ENCODE data around the gene DYNLRB2.

Gene DYNLRB2

GRCh38 chr16:80515374-80515773 lies 25.4 kb upstream of the DYNLRB2 start:
- H4K20me1 ChIP-seq (ENCODE audit: insufficient read depth, low read length), result no peaks in the 10 kb centered on the region
- TF ChIP-seq EZH2phosphoT487 (IDR thresholded peaks at IDR 0.05; ENCODE audit: low read depth) (no peak), CTCF (IDR thresholded peaks at IDR 0.05; ENCODE audit: low read depth, low read length) (no peak)
- no peaks in the 10 kb centered on the region for H3K9me3 ChIP-seq (ENCODE audit: insufficient read depth, low read length)
- H3K4me3 ChIP-seq (ENCODE audit: low read length), result no peak overlapping the region
- peaks cover 20% of the 10 kb centered on the region for H3K27me3 ChIP-seq (ENCODE audit: low read depth, low read length)
- H3K27ac ChIP-seq (ENCODE audit: low read length), result no peak overlapping the region
- no peak overlapping the region for H2AFZ ChIP-seq (ENCODE audit: low read depth, low read length)
- no peaks in the 10 kb centered on the region for H3K4me1 ChIP-seq (ENCODE audit: low read length)
- H3K4me2 ChIP-seq (ENCODE audit: low read length), result no peak overlapping the region
- H3K9ac ChIP-seq (ENCODE audit: low read length), result no peak overlapping the region
- no peaks in the 10 kb centered on the region for H3K36me3 ChIP-seq (replicated peaks; ENCODE audit: low read depth, low read length)
- no peaks in the 10 kb centered on the region for H3K79me2 ChIP-seq (ENCODE audit: low read length)

- Histone ChIP-seq H3K4me2 (ENCODE audit: low read length) (no peak overlapping the region), H3K4me1 (ENCODE audit: low read length) (no peaks in the 10 kb centered on the region), H3K4me3 (ENCODE audit: low read length) (no peak overlapping the region), H3K36me3 (replicated peaks; ENCODE audit: low read depth, low read length) (no peaks in the 10 kb centered on the region), H3K9me3 (ENCODE audit: insufficient read depth, low read length) (no peaks in the 10 kb centered on the region), H3K27me3 (ENCODE audit: low read depth, low read length) (peaks cover 25% of the 10 kb centered on the region), H3K27ac (ENCODE audit: low read length) (no peak overlapping the region), H2AFZ (ENCODE audit: low read depth, low read length) (no peak overlapping the region), H3K9ac (ENCODE audit: low read length) (no peak overlapping the region), H3K79me2 (ENCODE audit: low read length) (no peaks in the 10 kb centered on the region), H4K20me1 (ENCODE audit: insufficient read depth, low read length) (no peaks in the 10 kb centered on the region)
- no peak for TF ChIP-seq EZH2phosphoT487 (IDR thresholded peaks at IDR 0.05; ENCODE audit: low read depth)
These were observed 22.9 kb upstream of the DYNLRB2 start for GRCh38 chr16:80517846-80518245.

- no peak overlapping the region for H3K4me3 ChIP-seq (ENCODE audit: low read length)
- H3K36me3 ChIP-seq (replicated peaks; ENCODE audit: low read depth, low read length), result no peaks in the 10 kb centered on the region
- H3K27me3 ChIP-seq (ENCODE audit: low read depth, low read length), result peaks cover 29% of the 10 kb centered on the region
- no peak overlapping the region for H3K4me2 ChIP-seq (ENCODE audit: low read length)
- no peaks in the 10 kb centered on the region for H4K20me1 ChIP-seq (ENCODE audit: insufficient read depth, low read length)
- no peak overlapping the region for H3K9ac ChIP-seq (ENCODE audit: low read length)
- no peak overlapping the region for H3K27ac ChIP-seq (ENCODE audit: low read length)
- no peaks in the 10 kb centered on the region for H3K9me3 ChIP-seq (ENCODE audit: insufficient read depth, low read length)
- no peak overlapping the region for H2AFZ ChIP-seq (ENCODE audit: low read depth, low read length)
- H3K79me2 ChIP-seq (ENCODE audit: low read length), result no peaks in the 10 kb centered on the region
- no peaks in the 10 kb centered on the region for H3K4me1 ChIP-seq (ENCODE audit: low read length)
- TF ChIP-seq EZH2phosphoT487 (IDR thresholded peaks at IDR 0.05; ENCODE audit: low read depth) (no peak), CTCF (IDR thresholded peaks at IDR 0.05; ENCODE audit: low read depth, low read length) (no peak)
These were observed 22.4 kb upstream of the DYNLRB2 start for GRCh38 chr16:80518436-80518835.

GRCh38 chr16:80519189-80519588 lies 21.6 kb upstream of the DYNLRB2 start:
- Histone ChIP-seq H3K4me3 (ENCODE audit: low read length) (no peak overlapping the region), H3K4me2 (ENCODE audit: low read length) (no peak overlapping the region), H3K79me2 (ENCODE audit: low read length) (no peaks in the 10 kb centered on the region), H3K9ac (ENCODE audit: low read length) (no peak overlapping the region), H4K20me1 (ENCODE audit: insufficient read depth, low read length) (no peaks in the 10 kb centered on the region), H3K27ac (ENCODE audit: low read length) (no peak overlapping the region), H3K9me3 (ENCODE audit: insufficient read depth, low read length) (no peaks in the 10 kb centered on the region), H3K36me3 (replicated peaks; ENCODE audit: low read depth, low read length) (no peaks in the 10 kb centered on the region), H3K27me3 (ENCODE audit: low read depth, low read length) (peaks cover 35% of the 10 kb centered on the region), H2AFZ (ENCODE audit: low read depth, low read length) (no peak overlapping the region), H3K4me1 (ENCODE audit: low read length) (no peaks in the 10 kb centered on the region)
- TF ChIP-seq CTCF (IDR thresholded peaks at IDR 0.05; ENCODE audit: low read depth, low read length) (no peak), EZH2phosphoT487 (IDR thresholded peaks at IDR 0.05; ENCODE audit: low read depth) (no peak)

GRCh38 chr16:80525420-80525819 lies 15.4 kb upstream of the DYNLRB2 start:
- peaks cover 27% of the 10 kb centered on the region for H3K27me3 ChIP-seq (ENCODE audit: low read depth, low read length)
- no peak overlapping the region for H2AFZ ChIP-seq (ENCODE audit: low read depth, low read length)
- H4K20me1 ChIP-seq (ENCODE audit: insufficient read depth, low read length), result no peaks in the 10 kb centered on the region
- H3K4me1 ChIP-seq (ENCODE audit: low read length), result peaks cover 4% of the 10 kb centered on the region
- H3K79me2 ChIP-seq (ENCODE audit: low read length), result no peaks in the 10 kb centered on the region
- H3K4me2 ChIP-seq (ENCODE audit: low read length), result no peak overlapping the region
- no peaks in the 10 kb centered on the region for H3K36me3 ChIP-seq (replicated peaks; ENCODE audit: low read depth, low read length)
- no peaks in the 10 kb centered on the region for H3K9me3 ChIP-seq (ENCODE audit: insufficient read depth, low read length)
- no peak overlapping the region for H3K4me3 ChIP-seq (ENCODE audit: low read length)
- TF ChIP-seq CTCF (IDR thresholded peaks at IDR 0.05; ENCODE audit: low read depth, low read length) (no peak), EZH2phosphoT487 (IDR thresholded peaks at IDR 0.05; ENCODE audit: low read depth) (no peak)
- no peak overlapping the region for H3K27ac ChIP-seq (ENCODE audit: low read length)
- no peak overlapping the region for H3K9ac ChIP-seq (ENCODE audit: low read length)
